K562 (cell line): Measurements from ENCODE around the gene NECAB2. TPM values are rescaled to one million over a fixed set of nuclear protein-coding genes. Genes with fewer than 3 reads are reported as not detected.
A peak's percentile ranks its signal among the peaks of the same experiment; 100 is the strongest.

Experiments used
- ARID1B ChIP-seq: fragments of 450-650 bp; IDR thresholded peaks from 2 replicates; pipeline ENCODE4 v1.6.1; 2016; ENCODE audit warnings: antibody characterized with exemption, mild to moderate bottlenecking, inconsistent platforms
- BCLAF1 ChIP-seq, 2 experiments: fragments of 450-650 bp in 1 of 2; IDR thresholded peaks; 2 replicates each; pipeline ENCODE4 v1.6.1; 2011 to 2017; ENCODE audit warnings: low read depth in 2 of 2, antibody characterized with exemption in 1 of 2, borderline replicate concordance in 1 of 2, low read length in 1 of 2, mild to moderate bottlenecking in 1 of 2, mixed read lengths in 1 of 2; ENCODE audit not compliant: control insufficient read depth in 1 of 2
- CBFB ChIP-seq: sonication (generic); formaldehyde crosslinking; IDR thresholded peaks from 2 replicates; pipeline ENCODE4 v1.4.0; 2020; ENCODE audit warnings: mild to moderate bottlenecking, missing genetic modification reagents
- CCNT2 ChIP-seq: IDR thresholded peaks from 2 replicates; pipeline ENCODE4 v1.6.1; 2011; ENCODE audit warnings: borderline replicate concordance, low read depth, mild to moderate bottlenecking, moderate library complexity, mixed read lengths, low read length; ENCODE audit not compliant: insufficient read length; ENCODE audit errors: extremely low read depth
- CREBBP ChIP-seq: IDR thresholded peaks from one replicate; pipeline ENCODE4 v1.6.1; 2012; ENCODE audit warnings: low read depth, mild to moderate bottlenecking, control low read depth, inconsistent platforms, low read length
- CXXC5 ChIP-seq: fragments of 250-450 bp; sonication (Bioruptor Pico); IDR thresholded peaks from 2 replicates; pipeline ENCODE4 v1.8.0; 2022; ENCODE audit warnings: inconsistent platforms, mild to moderate bottlenecking, moderate library complexity
- FOXA1 ChIP-seq: fragments of 450-650 bp; IDR thresholded peaks from 2 replicates; pipeline ENCODE4 v1.6.1; 2016; ENCODE audit warnings: mild to moderate bottlenecking, borderline replicate concordance
- GABPB2 ChIP-seq: fragments of 250-450 bp; sonication (Bioruptor Pico); conservative IDR thresholded peaks from 2 replicates; pipeline ENCODE4 v1.5.1; 2021; ENCODE audit warnings: mild to moderate bottlenecking
- HDAC6 ChIP-seq: IDR thresholded peaks from 2 replicates; pipeline ENCODE4 v1.6.1; 2012; ENCODE audit warnings: low read depth, mild to moderate bottlenecking, control low read depth, inconsistent platforms, low read length, moderate library complexity
- MBD2 ChIP-seq: sonication (generic); IDR thresholded peaks from 2 replicates; pipeline ENCODE4 v1.6.1; 2016; ENCODE audit warnings: low read depth, borderline replicate concordance
- MEIS2 ChIP-seq: fragments of 450-650 bp; IDR thresholded peaks from 2 replicates; pipeline ENCODE4 v1.6.1; 2014; ENCODE audit warnings: mild to moderate bottlenecking; ENCODE audit not compliant: partially characterized antibody
- MYNN ChIP-seq, 2 experiments: sonication (generic); formaldehyde crosslinking in 1 of 2; IDR thresholded peaks; 2 replicates each; pipeline versions ENCODE4 v1.5.0 to v1.6.1; 2016 to 2020; ENCODE audit warnings: antibody characterized with exemption in 1 of 2, missing genetic modification reagents in 1 of 2
- NR0B1 ChIP-seq: fragments of 450-650 bp; IDR thresholded peaks from one replicate; pipeline ENCODE4 v1.6.1; 2018; ENCODE audit warnings: mild to moderate bottlenecking, moderate library complexity; ENCODE audit not compliant: partially characterized antibody
- RB1 ChIP-seq: fragments of 450-650 bp; IDR thresholded peaks from 2 replicates; pipeline ENCODE4 v1.6.1; 2017; ENCODE audit warnings: low read depth, mild to moderate bottlenecking
- SAFB ChIP-seq: fragments of 200-400 bp; formaldehyde crosslinking; IDR thresholded peaks from 2 replicates; pipeline ENCODE4 v1.6.1; 2017; ENCODE audit warnings: low read depth, low read length, borderline replicate concordance
- SIN3A ChIP-seq, 2 experiments: fragments of 150-350 bp in 1 of 2; IDR thresholded peaks; 2 replicates each; pipeline ENCODE4 v1.6.1; 2011 to 2016; ENCODE audit warnings: borderline replicate concordance in 2 of 2, low read depth in 2 of 2, low read length in 2 of 2, mild to moderate bottlenecking in 2 of 2, moderate library complexity in 2 of 2; ENCODE audit not compliant: control insufficient read depth in 1 of 2
- STAT5B ChIP-seq: fragments of 250-450 bp; sonication (Bioruptor Pico); IDR thresholded peaks from 2 replicates; pipeline ENCODE4 v1.8.0; 2021; ENCODE audit warnings: mild to moderate bottlenecking, inconsistent platforms
- TBL1XR1 ChIP-seq, 2 experiments: IDR thresholded peaks; 2 replicates each; pipeline ENCODE4 v1.6.1; 2012; ENCODE audit warnings: improper control_type of control experiment in 2 of 2, low read length in 2 of 2, mild to moderate bottlenecking in 1 of 2
- TEAD1 ChIP-seq, 2 experiments: fragments of 450-650 bp in 1 of 2; sonication (generic) in 1 of 2; formaldehyde crosslinking; IDR thresholded peaks; 2 replicates each; pipeline versions ENCODE4 v1.4.0 to v1.8.0; 2020 to 2022; ENCODE audit warnings: mild to moderate bottlenecking in 2 of 2, missing genetic modification reagents in 1 of 2
- TOE1 ChIP-seq, 2 experiments: fragments of 450-650 bp in 1 of 2; sonication (generic) in 1 of 2; formaldehyde crosslinking in 1 of 2; IDR thresholded peaks; 2 replicates each; pipeline versions ENCODE4 v1.7.1 to v1.8.0; 2016 to 2022; ENCODE audit warnings: borderline replicate concordance in 2 of 2, mild to moderate bottlenecking in 2 of 2, antibody characterized with exemption in 1 of 2, inconsistent platforms in 1 of 2, low read depth in 1 of 2, missing genetic modification reagents in 1 of 2, moderate library complexity in 1 of 2
- TRIM24 ChIP-seq, 2 experiments: fragments of 450-650 bp; IDR thresholded peaks; 2 replicates each; pipeline ENCODE4 v1.6.1; 2016
- YBX1 ChIP-seq: fragments of 450-650 bp; IDR thresholded peaks from 2 replicates; pipeline ENCODE4 v1.7.1; 2016; ENCODE audit warnings: mild to moderate bottlenecking
- ZNF121 ChIP-seq: sonication (generic); formaldehyde crosslinking; conservative IDR thresholded peaks from 2 replicates; pipeline ENCODE4 v1.8.0; 2022; ENCODE audit warnings: missing genetic modification reagents
- ZNF583 ChIP-seq: fragments of 250-450 bp; sonication (Bioruptor Pico); IDR thresholded peaks from 2 replicates; pipeline ENCODE4 v1.4.0; 2020
- polyA plus RNA-seq, 8 experiments: library from polyadenylated mRNA; depleted of rRNA in 4 of 8; stranded (reverse) in 5 of 8; unstranded in 3 of 8; fragments of >200 nt; fragmentation: Nextera tagmentation in 2 of 8; fragmentation: Illumina TruSeq in 1 of 8; extraction: Ambion mirVana in 2 of 8; extraction: Trizol in 1 of 8; gene quantifications; 2 replicates each; pipeline versions ENCODE4 v1.2.1 to v1.2.3, GENCODE V29; 2011 to 2014; ENCODE audit warnings: inconsistent platforms in 1 of 8, missing spikeins in 1 of 8
- total RNA-seq, 7 experiments: library from RNA; depleted of rRNA in 6 of 7; stranded (reverse); fragments of >200 nt in 6 of 7; fragmentation: Illumina TruSeq in 2 of 7; extraction: Trizol in 2 of 7; gene quantifications; 2 replicates each; pipeline versions ENCODE4 v1.2.1 to v1.2.3, GENCODE V29; 2011 to 2021; ENCODE audit warnings: low replicate concordance in 1 of 7

The NECAB2 gene
- total and polyA plus RNA-seq, 9 of the 15 experiments (the other 6 are each of a cell fraction or from before 2014, with no cell fraction given): 0.03 to 0.28 TPM; not detected in 7

GRCh38 chr16:84043486-84044117 lies 75.6 kb downstream of the NECAB2 start (continued):
- TF ChIP-seq MEIS2 (no peak), GABPB2 (CRISPR knock-in tag) (no peak), STAT5B (CRISPR knock-in tag) (no peak), NR0B1 (no peak), CCNT2 (no peak), TEAD1 (CRISPR knock-in tag; IDR thresholded peaks at IDR 0.05) (peak; percentile 23 to 42; a peak in 1 of 4 replicates), ARID1B (peak; percentile 95), BCLAF1 (IDR thresholded peaks at IDR 0.05; ENCODE audit: borderline replicate concordance in 1 of 2, control insufficient read depth in 1 of 2, low read depth in 2 of 2, low read length in 1 of 2) (no peak), CBFB (CRISPR knock-in tag) (peak; percentile 98), SAFB (no peak), TBL1XR1 (IDR thresholded peaks at IDR 0.05; ENCODE audit: low read length in 2 of 2) (peak in 1 of 2 experiments; percentile 83; a peak in 2 of 4 replicates), ZNF583 (CRISPR knock-in tag) (no peak), SIN3A (IDR thresholded peaks at IDR 0.05; ENCODE audit: borderline replicate concordance in 2 of 2, control insufficient read depth in 1 of 2, low read depth in 2 of 2, low read length in 2 of 2) (no peak), MYNN (IDR thresholded peaks at IDR 0.05) (no peak; the same call in 1 of the 2 replicates), MYNN (CRISPR knock-in tag; IDR thresholded peaks at IDR 0.05) (no peak), ZNF121 (CRISPR knock-in tag) (no peak), TOE1 (IDR thresholded peaks at IDR 0.05; ENCODE audit: borderline replicate concordance) (no peak), TOE1 (CRISPR knock-in tag; IDR thresholded peaks at IDR 0.05; ENCODE audit: borderline replicate concordance, low read depth) (peak; percentile 59; the same call in 1 of the 2 replicates), TRIM24 (IDR thresholded peaks at IDR 0.05) (peak in 1 of 2 experiments; percentile 75; a peak in 2 of 4 replicates), YBX1 (no peak), CREBBP (no peak), HDAC6 (no peak), FOXA1 (no peak), MBD2 (peak; percentile 55; the same call in 1 of the 2 replicates), RB1 (peak; percentile 52; the same call in 1 of the 2 replicates), CXXC5 (peak; percentile 65; the same call in 1 of the 2 replicates)
